Measurements from ENCODE around the gene USP19.

- TF ChIP-seq POLR2A (IDR thresholded peaks at IDR 0.05; ENCODE audit: low read length) (no peak), CTCF (IDR thresholded peaks at IDR 0.05) (no peak), NR3C1 (IDR thresholded peaks at IDR 0.05) (no peak), ZFP36 (IDR thresholded peaks at IDR 0.05; ENCODE audit: borderline replicate concordance, partially characterized antibody) (no peak)
These were observed 44.5 kb upstream of the USP19 start for GRCh38 chr3:49164983-49165720.

Measured in A549 (cell line).